Superior temporal gyrus (tissue), 1 donor: ENCODE data around the gene FGD4.
"Not testable (repeated sequence)": the region's sequence is repeated elsewhere in the genome, so short reads cannot be mapped to it uniquely, and the experiment has no call there.

Experiments
- DNase-seq: peaks from one replicate; pipeline ENCODE4 v3.0.0-alpha.2; 2016; ENCODE audit errors: extremely low spot score

Gene FGD4

GRCh38 chr12:32560520-32560919 is 161.2 kb downstream of the FGD4 start:
- DNase-seq = no peak

GRCh38 chr12:32561931-32562341 is 162.6 kb downstream of the FGD4 start:
- DNase-seq = peak; percentile 51

- DNase-seq = not testable (repeated sequence)
Measured at GRCh38 chr12:32562413-32562812, 163.1 kb downstream of the FGD4 start.

GRCh38 chr12:32566663-32567295 is 167.4 kb downstream of the FGD4 start:
- no peak for DNase-seq

GRCh38 chr12:32567296-32567674 is 167.9 kb downstream of the FGD4 start:
- DNase-seq = peak; percentile 65

- peak; percentile 77 for DNase-seq
Measured at GRCh38 chr12:32568228-32568627, 168.9 kb downstream of the FGD4 start.

- no peak for DNase-seq
Measured at GRCh38 chr12:32569259-32569658, 169.9 kb downstream of the FGD4 start.

GRCh38 chr12:32574585-32574984 is 175.2 kb downstream of the FGD4 start:
- no peak for DNase-seq

GRCh38 chr12:32577328-32577727 is 178.0 kb downstream of the FGD4 start:
- no peak for DNase-seq

- no peak for DNase-seq
Measured at GRCh38 chr12:32583534-32583933, 184.2 kb downstream of the FGD4 start.

- no peak for DNase-seq
Measured at GRCh38 chr12:32585680-32586079, 186.3 kb downstream of the FGD4 start.

- DNase-seq = no peak
Measured at GRCh38 chr12:32586390-32586789, 187.0 kb downstream of the FGD4 start.

- no peak for DNase-seq
Measured at GRCh38 chr12:32587581-32588495, 188.5 kb downstream of the FGD4 start.

- DNase-seq = no peak
Measured at GRCh38 chr12:32588604-32589003, 189.2 kb downstream of the FGD4 start.

GRCh38 chr12:32589165-32589865 is 190.0 kb downstream of the FGD4 start:
- DNase-seq = no peak

- DNase-seq = no peak
Measured at GRCh38 chr12:32595251-32595650, 195.9 kb downstream of the FGD4 start.

- no peak for DNase-seq
Measured at GRCh38 chr12:32596030-32596429, 196.7 kb downstream of the FGD4 start.

GRCh38 chr12:32598688-32599087 is 199.3 kb downstream of the FGD4 start:
- DNase-seq = no peak

- DNase-seq = no peak
Measured at GRCh38 chr12:32600681-32601080, 201.3 kb downstream of the FGD4 start.

GRCh38 chr12:32603071-32603470 is 203.7 kb downstream of the FGD4 start:
- no peak for DNase-seq

- DNase-seq = no peak
Measured at GRCh38 chr12:32603858-32604257, 204.5 kb downstream of the FGD4 start.

GRCh38 chr12:32604565-32604964 is 205.2 kb downstream of the FGD4 start:
- DNase-seq = no peak
